HEK293 (cell line): Measurements from ENCODE around the gene RPS24.

Source experiments
- CTCF ChIA-PET: fragments of 350-600 bp; formaldehyde crosslinking; extraction: SDS; loops from one replicate; lab custom pipeline; 2021; ENCODE audit warnings: antibody characterized with exemption; lab: Yijun Ruan, JAX
- POLR2A ChIA-PET: fragments of 300-600 bp; formaldehyde crosslinking; extraction: SDS; loops from one replicate; lab custom pipeline; 2020; ENCODE audit warnings: antibody characterized with exemption, inconsistent platforms; lab: Yijun Ruan, JAX
- H3K27ac ChIP-seq: fragments of 200-500 bp; sonication (Bioruptor generic); 2 replicates; pipeline ENCODE4 v1.5.1; 2014; ENCODE audit warnings: low read depth, low read length, control low read depth, inconsistent platforms; ENCODE audit errors: extremely low read depth
- H3K36me3 ChIP-seq, 2 experiments: fragments of 200-500 bp in 1 of 2; sonication (Bioruptor generic) in 1 of 2; 1 replicate in 1 of 2; 2 replicates in 1 of 2; pipeline ENCODE4 v1.5.1; 2014 to 2017; ENCODE audit warnings: inconsistent platforms in 2 of 2, low read length in 2 of 2; ENCODE audit not compliant: control insufficient read depth in 2 of 2, insufficient read depth in 1 of 2
- H3K4me1 ChIP-seq: fragments of 200-500 bp; sonication (Bioruptor generic); 2 replicates; pipeline ENCODE4 v1.5.1; 2014; ENCODE audit warnings: mild to moderate bottlenecking, low read length, inconsistent platforms; ENCODE audit not compliant: control insufficient read depth, insufficient read depth
- H3K4me3 ChIP-seq: 2 replicates; pipeline ENCODE4 v1.5.1; 2011; ENCODE audit warnings: low read depth, mild to moderate bottlenecking, control low read depth, low read length, moderate library complexity
- H3K9me3 ChIP-seq: fragments of 200-500 bp; sonication (Bioruptor generic); 2 replicates; pipeline ENCODE4 v1.5.1; 2014; ENCODE audit warnings: low read depth, low read length, inconsistent platforms; ENCODE audit not compliant: control insufficient read depth, insufficient read depth
- HOXC10 ChIP-seq: sonication (generic); formaldehyde crosslinking; IDR thresholded peaks from 2 replicates; pipeline ENCODE4 v1.8.1; 2023; ENCODE audit warnings: mild to moderate bottlenecking, missing genetic modification reagents
- HOXD13 ChIP-seq: sonication (generic); formaldehyde crosslinking; IDR thresholded peaks from 2 replicates; pipeline ENCODE4 v1.8.0; 2022; ENCODE audit warnings: missing genetic modification reagents, borderline replicate concordance
- KLF1 ChIP-seq: fragments of 450-650 bp; formaldehyde crosslinking; IDR thresholded peaks from 2 replicates; pipeline ENCODE4 v1.5.1; 2016; ENCODE audit warnings: missing biosample characterization, missing genetic modification characterization
- KLF10 ChIP-seq: fragments of 450-650 bp; IDR thresholded peaks from 2 replicates; pipeline ENCODE4 v1.5.1; 2018; ENCODE audit warnings: missing biosample characterization, mild to moderate bottlenecking, missing genetic modification characterization
- MEIS1 ChIP-seq: sonication (generic); formaldehyde crosslinking; IDR thresholded peaks from 2 replicates; pipeline ENCODE4 v1.8.1; 2022; ENCODE audit warnings: missing genetic modification reagents, mild to moderate bottlenecking, borderline replicate concordance
- SCRT2 ChIP-seq: fragments of 450-650 bp; formaldehyde crosslinking; IDR thresholded peaks from 2 replicates; pipeline ENCODE4 v1.5.1; 2016; ENCODE audit warnings: missing biosample characterization, missing genetic modification characterization
- SP2 ChIP-seq: fragments of 450-650 bp; formaldehyde crosslinking; IDR thresholded peaks from 2 replicates; pipeline ENCODE4 v1.5.1; 2016; ENCODE audit warnings: missing biosample characterization, missing genetic modification characterization
- TRIM28 ChIP-seq: IDR thresholded peaks from 2 replicates; pipeline ENCODE4 v1.6.1; 2011; ENCODE audit warnings: low read length, control low read depth, borderline replicate concordance
- ZBTB8A ChIP-seq: fragments of 450-650 bp; formaldehyde crosslinking; IDR thresholded peaks from 2 replicates; pipeline ENCODE4 v1.5.1; 2016; ENCODE audit warnings: missing biosample characterization, missing genetic modification characterization
- ZNF223 ChIP-seq: fragments of 450-650 bp; formaldehyde crosslinking; IDR thresholded peaks from 2 replicates; pipeline ENCODE4 v1.5.1; 2016; ENCODE audit warnings: missing biosample characterization, missing genetic modification characterization
- ZNF248 ChIP-seq: fragments of 450-650 bp; formaldehyde crosslinking; IDR thresholded peaks from 2 replicates; pipeline ENCODE4 v1.5.1; 2017; ENCODE audit warnings: missing biosample characterization, missing genetic modification characterization
- ZNF302 ChIP-seq: fragments of 450-650 bp; formaldehyde crosslinking; IDR thresholded peaks from 2 replicates; pipeline ENCODE4 v1.5.1; 2016; ENCODE audit warnings: missing biosample characterization, missing genetic modification characterization, low read depth
- ZNF510 ChIP-seq: fragments of 450-650 bp; formaldehyde crosslinking; IDR thresholded peaks from 2 replicates; pipeline ENCODE4 v1.5.1; 2018; ENCODE audit warnings: mild to moderate bottlenecking, missing genetic modification characterization, missing biosample characterization; ENCODE audit not compliant: insufficient replicate concordance
- ZNF596 ChIP-seq: fragments of 450-650 bp; IDR thresholded peaks from 2 replicates; pipeline ENCODE4 v1.5.0; 2018; ENCODE audit warnings: missing biosample characterization, mild to moderate bottlenecking, missing genetic modification characterization, moderate library complexity
- TF ChIP-seq, protein P1 (sequence below): fragments of 450-650 bp; formaldehyde crosslinking; IDR thresholded peaks from 2 replicates; pipeline ENCODE4 v1.5.1; 2016; ENCODE audit warnings: missing biosample characterization, missing genetic modification characterization
- TF ChIP-seq, protein P2 (sequence below): fragments of 450-650 bp; formaldehyde crosslinking; IDR thresholded peaks from 2 replicates; pipeline ENCODE4 v1.5.1; 2017; ENCODE audit warnings: missing biosample characterization, missing genetic modification characterization
- TF ChIP-seq, protein P3 (sequence below): fragments of 450-650 bp; formaldehyde crosslinking; IDR thresholded peaks from 2 replicates; pipeline ENCODE4 v1.5.1; 2016; ENCODE audit warnings: missing biosample characterization, missing genetic modification characterization, borderline replicate concordance
- TF ChIP-seq, protein P4 (sequence below): fragments of 450-650 bp; formaldehyde crosslinking; IDR thresholded peaks from 2 replicates; pipeline ENCODE4 v1.5.1; 2016; ENCODE audit warnings: missing biosample characterization, missing genetic modification characterization

Gene RPS24

DNA sequence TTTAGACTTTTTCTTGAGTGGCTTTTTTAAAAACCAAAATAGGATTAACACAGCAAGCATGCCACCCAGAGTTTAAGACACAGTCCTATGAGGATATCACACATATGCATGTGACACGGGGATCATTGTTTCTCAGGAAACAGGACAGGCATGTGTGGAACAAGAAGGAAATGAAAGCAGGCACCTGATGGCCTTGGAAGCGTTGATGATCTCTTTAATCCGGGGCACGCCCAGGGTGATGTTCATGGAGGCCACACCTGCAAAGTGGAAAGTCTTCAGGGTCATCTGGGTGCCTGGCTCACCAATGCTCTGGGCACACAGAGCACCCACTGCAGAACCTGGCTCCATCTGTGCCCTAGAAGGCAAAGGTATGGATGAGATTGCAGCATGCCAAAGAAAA lies 48.7 kb upstream of the RPS24 start:
- Histone ChIP-seq H3K4me1 (no peaks in the 10 kb centered on the region), H3K9me3 (no peaks in the 10 kb centered on the region), H3K4me3 (no peak overlapping the region), H3K36me3 (peaks cover 31 to 97% of the 10 kb centered on the region in 2 experiments), H3K27ac (no peak overlapping the region)
- no peak for TF ChIP-seq MEIS1 (CRISPR knock-in tag)
- ChIA-PET CTCF (no interaction called here), POLR2A (no interaction called here)

DNA sequence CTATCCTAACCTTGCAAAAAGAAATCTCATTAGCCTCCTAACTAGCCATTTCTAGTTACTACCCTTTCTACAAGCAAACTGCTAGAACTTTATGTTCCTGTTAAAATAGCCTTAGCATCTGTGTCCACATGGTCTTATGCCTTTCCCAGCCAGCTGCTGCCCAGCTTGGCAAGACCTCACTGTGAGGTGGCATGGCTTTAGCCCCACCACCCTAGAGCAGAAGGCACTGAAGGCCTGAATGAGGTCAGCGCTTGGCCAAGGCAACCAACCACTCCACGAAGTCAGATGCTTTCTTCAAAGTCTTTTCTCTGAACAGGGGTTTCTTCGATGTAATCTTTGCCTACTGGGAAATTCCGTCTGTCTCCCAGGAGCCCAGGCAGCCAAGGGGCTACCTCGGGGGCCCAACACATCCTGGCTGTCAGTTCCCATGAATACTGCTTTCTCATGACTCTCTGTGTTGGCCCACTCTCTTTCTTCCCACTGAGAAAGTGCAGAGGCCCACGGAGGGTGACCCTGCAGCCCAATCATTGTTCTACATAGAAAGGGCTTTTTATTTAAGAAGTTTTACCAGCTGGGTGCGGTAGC lies 45.9 kb upstream of the RPS24 start:
- Histone ChIP-seq H3K36me3 (peaks cover 39 to 98% of the 10 kb centered on the region in 2 experiments), H3K4me3 (no peak overlapping the region), H3K9me3 (no peaks in the 10 kb centered on the region), H3K4me1 (no peaks in the 10 kb centered on the region), H3K27ac (no peak overlapping the region)
- no peak for TF ChIP-seq ZBTB8A (tag by site-specific recombination)
- TF ChIP-seq ZNF223 = no peak
- TF ChIP-seq ZNF596 (tag by site-specific recombination) = no peak
- no peak for TF ChIP-seq HOXC10
- TF ChIP-seq, protein P1, sequence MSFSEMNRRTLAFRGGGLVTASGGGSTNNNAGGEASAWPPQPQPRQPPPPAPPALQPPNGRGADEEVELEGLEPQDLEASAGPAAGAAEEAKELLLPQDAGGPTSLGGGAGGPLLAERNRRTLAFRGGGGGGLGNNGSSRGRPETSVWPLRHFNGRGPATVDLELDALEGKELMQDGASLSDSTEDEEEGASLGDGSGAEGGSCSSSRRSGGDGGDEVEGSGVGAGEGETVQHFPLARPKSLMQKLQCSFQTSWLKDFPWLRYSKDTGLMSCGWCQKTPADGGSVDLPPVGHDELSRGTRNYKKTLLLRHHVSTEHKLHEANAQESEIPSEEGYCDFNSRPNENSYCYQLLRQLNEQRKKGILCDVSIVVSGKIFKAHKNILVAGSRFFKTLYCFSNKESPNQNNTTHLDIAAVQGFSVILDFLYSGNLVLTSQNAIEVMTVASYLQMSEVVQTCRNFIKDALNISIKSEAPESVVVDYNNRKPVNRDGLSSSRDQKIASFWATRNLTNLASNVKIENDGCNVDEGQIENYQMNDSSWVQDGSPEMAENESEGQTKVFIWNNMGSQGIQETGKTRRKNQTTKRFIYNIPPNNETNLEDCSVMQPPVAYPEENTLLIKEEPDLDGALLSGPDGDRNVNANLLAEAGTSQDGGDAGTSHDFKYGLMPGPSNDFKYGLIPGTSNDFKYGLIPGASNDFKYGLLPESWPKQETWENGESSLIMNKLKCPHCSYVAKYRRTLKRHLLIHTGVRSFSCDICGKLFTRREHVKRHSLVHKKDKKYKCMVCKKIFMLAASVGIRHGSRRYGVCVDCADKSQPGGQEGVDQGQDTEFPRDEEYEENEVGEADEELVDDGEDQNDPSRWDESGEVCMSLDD (tag by site-specific recombination) = no peak
- no peak for TF ChIP-seq SP2 (tag by site-specific recombination)
- no peak for TF ChIP-seq ZNF510 (tag by site-specific recombination)
- no peak for TF ChIP-seq HOXD13 (CRISPR knock-in tag)
- TF ChIP-seq TRIM28 = no peak
- TF ChIP-seq, protein P2, sequence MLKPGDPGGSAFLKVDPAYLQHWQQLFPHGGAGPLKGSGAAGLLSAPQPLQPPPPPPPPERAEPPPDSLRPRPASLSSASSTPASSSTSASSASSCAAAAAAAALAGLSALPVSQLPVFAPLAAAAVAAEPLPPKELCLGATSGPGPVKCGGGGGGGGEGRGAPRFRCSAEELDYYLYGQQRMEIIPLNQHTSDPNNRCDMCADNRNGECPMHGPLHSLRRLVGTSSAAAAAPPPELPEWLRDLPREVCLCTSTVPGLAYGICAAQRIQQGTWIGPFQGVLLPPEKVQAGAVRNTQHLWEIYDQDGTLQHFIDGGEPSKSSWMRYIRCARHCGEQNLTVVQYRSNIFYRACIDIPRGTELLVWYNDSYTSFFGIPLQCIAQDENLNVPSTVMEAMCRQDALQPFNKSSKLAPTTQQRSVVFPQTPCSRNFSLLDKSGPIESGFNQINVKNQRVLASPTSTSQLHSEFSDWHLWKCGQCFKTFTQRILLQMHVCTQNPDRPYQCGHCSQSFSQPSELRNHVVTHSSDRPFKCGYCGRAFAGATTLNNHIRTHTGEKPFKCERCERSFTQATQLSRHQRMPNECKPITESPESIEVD (tag by site-specific recombination) = no peak
- TF ChIP-seq, protein P3, sequence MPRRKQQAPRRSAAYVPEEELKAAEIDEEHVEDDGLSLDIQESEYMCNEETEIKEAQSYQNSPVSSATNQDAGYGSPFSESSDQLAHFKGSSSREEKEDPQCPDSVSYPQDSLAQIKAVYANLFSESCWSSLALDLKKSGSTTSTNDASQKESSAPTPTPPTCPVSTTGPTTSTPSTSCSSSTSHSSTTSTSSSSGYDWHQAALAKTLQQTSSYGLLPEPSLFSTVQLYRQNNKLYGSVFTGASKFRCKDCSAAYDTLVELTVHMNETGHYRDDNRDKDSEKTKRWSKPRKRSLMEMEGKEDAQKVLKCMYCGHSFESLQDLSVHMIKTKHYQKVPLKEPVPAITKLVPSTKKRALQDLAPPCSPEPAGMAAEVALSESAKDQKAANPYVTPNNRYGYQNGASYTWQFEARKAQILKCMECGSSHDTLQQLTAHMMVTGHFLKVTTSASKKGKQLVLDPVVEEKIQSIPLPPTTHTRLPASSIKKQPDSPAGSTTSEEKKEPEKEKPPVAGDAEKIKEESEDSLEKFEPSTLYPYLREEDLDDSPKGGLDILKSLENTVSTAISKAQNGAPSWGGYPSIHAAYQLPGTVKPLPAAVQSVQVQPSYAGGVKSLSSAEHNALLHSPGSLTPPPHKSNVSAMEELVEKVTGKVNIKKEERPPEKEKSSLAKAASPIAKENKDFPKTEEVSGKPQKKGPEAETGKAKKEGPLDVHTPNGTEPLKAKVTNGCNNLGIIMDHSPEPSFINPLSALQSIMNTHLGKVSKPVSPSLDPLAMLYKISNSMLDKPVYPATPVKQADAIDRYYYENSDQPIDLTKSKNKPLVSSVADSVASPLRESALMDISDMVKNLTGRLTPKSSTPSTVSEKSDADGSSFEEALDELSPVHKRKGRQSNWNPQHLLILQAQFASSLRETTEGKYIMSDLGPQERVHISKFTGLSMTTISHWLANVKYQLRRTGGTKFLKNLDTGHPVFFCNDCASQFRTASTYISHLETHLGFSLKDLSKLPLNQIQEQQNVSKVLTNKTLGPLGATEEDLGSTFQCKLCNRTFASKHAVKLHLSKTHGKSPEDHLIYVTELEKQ (tag by site-specific recombination) = no peak
- TF ChIP-seq ZNF248 (tag by site-specific recombination) = no peak
- TF ChIP-seq, protein P4, sequence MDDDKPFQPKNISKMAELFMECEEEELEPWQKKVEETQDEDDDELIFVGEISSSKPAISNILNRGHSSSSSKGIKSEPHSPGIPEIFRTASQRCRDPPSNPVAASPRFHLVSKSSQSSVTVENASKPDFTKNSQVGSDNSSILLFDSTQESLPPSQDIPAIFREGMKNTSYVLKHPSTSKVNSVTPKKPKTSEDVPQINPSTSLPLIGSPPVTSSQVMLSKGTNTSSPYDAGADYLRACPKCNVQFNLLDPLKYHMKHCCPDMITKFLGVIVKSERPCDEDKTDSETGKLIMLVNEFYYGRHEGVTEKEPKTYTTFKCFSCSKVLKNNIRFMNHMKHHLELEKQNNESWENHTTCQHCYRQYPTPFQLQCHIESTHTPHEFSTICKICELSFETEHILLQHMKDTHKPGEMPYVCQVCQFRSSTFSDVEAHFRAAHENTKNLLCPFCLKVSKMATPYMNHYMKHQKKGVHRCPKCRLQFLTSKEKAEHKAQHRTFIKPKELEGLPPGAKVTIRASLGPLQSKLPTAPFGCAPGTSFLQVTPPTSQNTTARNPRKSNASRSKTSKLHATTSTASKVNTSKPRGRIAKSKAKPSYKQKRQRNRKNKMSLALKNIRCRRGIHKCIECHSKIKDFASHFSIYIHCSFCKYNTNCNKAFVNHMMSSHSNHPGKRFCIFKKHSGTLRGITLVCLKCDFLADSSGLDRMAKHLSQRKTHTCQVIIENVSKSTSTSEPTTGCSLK = no peak
- no peak for TF ChIP-seq KLF1 (tag by site-specific recombination)
- TF ChIP-seq KLF10 (tag by site-specific recombination) = no peak
- no peak for TF ChIP-seq ZNF302 (tag by site-specific recombination)
- no peak for TF ChIP-seq SCRT2
- CTCF ChIA-PET = no interaction called here
- POLR2A ChIA-PET = no interaction called here
